ENCODE results near the gene ALG8. TPM values are rescaled to one million over a fixed set of nuclear protein-coding genes. Genes with fewer than 3 reads are reported as not detected.
"Not testable (repeated sequence)": the region's sequence is repeated elsewhere in the genome, so short reads cannot be mapped to it uniquely, and the experiment has no call there.

ALG8 gene
- total RNA-seq, 4 donors from 2014 or later: 26.5 to 43.4 (median 30.8) TPM

- Histone ChIP-seq H3K9me3 (no peaks in the 10 kb centered on the region), H3K27me3 (no peaks in the 10 kb centered on the region), H3K36me3 (no peaks in the 10 kb centered on the region), H3K4me3 (no peak overlapping the region), H3K27ac (no peak overlapping the region), H3K4me1 (no peaks in the 10 kb centered on the region)
- intact Hi-C loops (cut with DNase I; ENCODE audit: low total_unique reads): no loop called here
- TF ChIP-seq POLR2A (IDR thresholded peaks at IDR 0.05): no peak
- TF ChIP-seq CTCF (IDR thresholded peaks at IDR 0.05): no peak
- DNase-seq: no peak
Observed at GRCh38 chr11:78100676-78101472, 38.6 kb downstream of the ALG8 start.

- DNase-seq: no peak
- H3K4me3 ChIP-seq: no peak overlapping the region
- no peaks in the 10 kb centered on the region for H3K27me3 ChIP-seq
- H3K27ac ChIP-seq: no peak overlapping the region
- intact Hi-C loops (cut with DNase I; ENCODE audit: low total_unique reads): no loop called here
- H3K36me3 ChIP-seq: no peaks in the 10 kb centered on the region
- TF ChIP-seq POLR2A (IDR thresholded peaks at IDR 0.05) (no peak), CTCF (IDR thresholded peaks at IDR 0.05) (no peak)
- H3K4me1 ChIP-seq: no peaks in the 10 kb centered on the region
- no peaks in the 10 kb centered on the region for H3K9me3 ChIP-seq
Observed at GRCh38 chr11:78100261-78100660, 39.2 kb downstream of the ALG8 start.

GRCh38 chr11:78099666-78100065, 39.8 kb downstream of the ALG8 start:
- Histone ChIP-seq H3K27ac (no peak overlapping the region), H3K4me1 (no peaks in the 10 kb centered on the region), H3K9me3 (no peaks in the 10 kb centered on the region), H3K27me3 (no peaks in the 10 kb centered on the region), H3K4me3 (no peak overlapping the region), H3K36me3 (no peaks in the 10 kb centered on the region)
- intact Hi-C loops (cut with DNase I; ENCODE audit: low total_unique reads): no loop called here
- no peak for DNase-seq
- TF ChIP-seq POLR2A (IDR thresholded peaks at IDR 0.05) (no peak), CTCF (IDR thresholded peaks at IDR 0.05) (no peak)

- no peak for DNase-seq
- H3K27me3 ChIP-seq: no peaks in the 10 kb centered on the region
- H3K27ac ChIP-seq: no peak overlapping the region
- H3K4me3 ChIP-seq: no peak overlapping the region
- TF ChIP-seq POLR2A (IDR thresholded peaks at IDR 0.05) (no peak), CTCF (IDR thresholded peaks at IDR 0.05) (no peak)
- H3K9me3 ChIP-seq: no peaks in the 10 kb centered on the region
- H3K36me3 ChIP-seq: no peaks in the 10 kb centered on the region
- intact Hi-C loops (cut with DNase I; ENCODE audit: low total_unique reads): no loop called here
- H3K4me1 ChIP-seq: no peaks in the 10 kb centered on the region
Observed at GRCh38 chr11:78097666-78098385, 41.6 kb downstream of the ALG8 start.

- H3K4me3 ChIP-seq: no peak overlapping the region
- TF ChIP-seq POLR2A (IDR thresholded peaks at IDR 0.05) (no peak), CTCF (IDR thresholded peaks at IDR 0.05) (no peak)
- intact Hi-C loops (cut with DNase I; ENCODE audit: low total_unique reads): no loop called here
- H3K4me1 ChIP-seq: no peaks in the 10 kb centered on the region
- no peaks in the 10 kb centered on the region for H3K9me3 ChIP-seq
- no peaks in the 10 kb centered on the region for H3K27me3 ChIP-seq
- no peak overlapping the region for H3K27ac ChIP-seq
- no peak for DNase-seq
- H3K36me3 ChIP-seq: no peaks in the 10 kb centered on the region
Observed at GRCh38 chr11:78094250-78094649, 45.2 kb downstream of the ALG8 start.

GRCh38 chr11:78086521-78087074, 52.8 kb downstream of the ALG8 start:
- H3K27me3 ChIP-seq; H3K36me3 ChIP-seq; H3K4me3 ChIP-seq; H3K4me1 ChIP-seq; H3K27ac ChIP-seq; H3K9me3 ChIP-seq; intact Hi-C loops (cut with DNase I; ENCODE audit: low total_unique reads); DNase-seq: not testable (repeated sequence)
